NCI-H460 (cell line): ENCODE results near the gene DAPK1. TPM values are rescaled to one million over a fixed set of nuclear protein-coding genes. Genes with fewer than 3 reads are reported as not detected.

Experiments used
- DNase-seq: peaks from one replicate; pipeline ENCODE4 v3.0.0-alpha.2; 2016; ENCODE audit warnings: low read depth; ENCODE audit errors: extremely low read depth
- total RNA-seq: library from RNA; depleted of rRNA; stranded (reverse); fragments of >200 nt; shearing (Covaris generic); gene quantifications from 2 replicates; pipeline ENCODE4 v1.2.3, GENCODE V29; 2014

Gene DAPK1
- total RNA-seq, 1 experiment from 2014 or later = 0.25 TPM

- DNase-seq = no peak
These were observed 18.0 kb downstream of the DAPK1 start for GRCh38 chr9:87515588-87516221.

GRCh38 chr9:87516222-87516925 lies 18.7 kb downstream of the DAPK1 start:
- DNase-seq = no peak

GRCh38 chr9:87516926-87517290 lies 19.2 kb downstream of the DAPK1 start:
- DNase-seq = no peak

GRCh38 chr9:87517732-87518131 lies 20.1 kb downstream of the DAPK1 start:
- DNase-seq = no peak

GRCh38 chr9:87518702-87519335 lies 21.2 kb downstream of the DAPK1 start:
- DNase-seq = no peak

GRCh38 chr9:87519461-87519860 lies 21.8 kb downstream of the DAPK1 start:
- no peak for DNase-seq

- no peak for DNase-seq
These were observed 22.6 kb downstream of the DAPK1 start for GRCh38 chr9:87520172-87520683.

- no peak for DNase-seq
These were observed 24.2 kb downstream of the DAPK1 start for GRCh38 chr9:87521834-87522233.

- no peak for DNase-seq
These were observed 26.4 kb downstream of the DAPK1 start for GRCh38 chr9:87524061-87524460.

- DNase-seq = no peak
These were observed 28.1 kb downstream of the DAPK1 start for GRCh38 chr9:87525546-87526303.

GRCh38 chr9:87527211-87527916 lies 29.7 kb downstream of the DAPK1 start:
- no peak for DNase-seq

- DNase-seq = no peak
These were observed 31.3 kb downstream of the DAPK1 start for GRCh38 chr9:87528969-87529368.

GRCh38 chr9:87529671-87530070 lies 32.0 kb downstream of the DAPK1 start:
- no peak for DNase-seq

- no peak for DNase-seq
These were observed 33.0 kb downstream of the DAPK1 start for GRCh38 chr9:87530716-87531115.

- no peak for DNase-seq
These were observed 34.0 kb downstream of the DAPK1 start for GRCh38 chr9:87531370-87532295.

GRCh38 chr9:87533271-87533670 lies 35.6 kb downstream of the DAPK1 start:
- no peak for DNase-seq

- no peak for DNase-seq
These were observed 36.4 kb downstream of the DAPK1 start for GRCh38 chr9:87534036-87534435.

GRCh38 chr9:87534957-87535356 lies 37.3 kb downstream of the DAPK1 start:
- DNase-seq = no peak

- no peak for DNase-seq
These were observed 38.3 kb downstream of the DAPK1 start for GRCh38 chr9:87535817-87536539.
